Ishikawa (cell line): Measurements from ENCODE around the gene JMJD7.

Source experiments
- CREB1 ChIP-seq: IDR thresholded peaks from 2 replicates; pipeline ENCODE4 v1.6.1; 2012; ENCODE audit warnings: low read depth
- EGR1 ChIP-seq: IDR thresholded peaks from 2 replicates; pipeline ENCODE4 v1.6.1; 2012
- EP300 ChIP-seq: IDR thresholded peaks from 2 replicates; pipeline ENCODE4 v1.6.1; 2012; ENCODE audit warnings: borderline replicate concordance
- FOXM1 ChIP-seq: IDR thresholded peaks from 2 replicates; pipeline ENCODE4 v1.6.1; 2012; ENCODE audit warnings: low read depth, borderline replicate concordance
- MAX ChIP-seq: IDR thresholded peaks from 2 replicates; pipeline ENCODE4 v1.6.1; 2012
- NFIC ChIP-seq: IDR thresholded peaks from 2 replicates; pipeline ENCODE4 v1.6.1; 2012
- RAD21 ChIP-seq: IDR thresholded peaks from 2 replicates; pipeline ENCODE4 v1.6.1; 2012; ENCODE audit warnings: low read depth
- TEAD4 ChIP-seq: IDR thresholded peaks from 2 replicates; pipeline ENCODE4 v1.6.1; 2012
- USF1 ChIP-seq: IDR thresholded peaks from 2 replicates; pipeline ENCODE4 v1.6.1; 2012
- YY1 ChIP-seq: IDR thresholded peaks from 2 replicates; pipeline ENCODE4 v1.6.1; 2012; ENCODE audit warnings: low read depth
- ZBTB7A ChIP-seq: IDR thresholded peaks from 2 replicates; pipeline ENCODE4 v1.6.1; 2012; ENCODE audit warnings: low read depth

GRCh38 chr15:41848631-41849030 is 20.7 kb downstream of the JMJD7 start:
- TF ChIP-seq RAD21, result no peak
- no peak for TF ChIP-seq ZBTB7A
- no peak for TF ChIP-seq TEAD4
- no peak for TF ChIP-seq NFIC
- no peak for TF ChIP-seq MAX
- TF ChIP-seq YY1, result no peak
- no peak for TF ChIP-seq FOXM1
- TF ChIP-seq EP300, result no peak
- TF ChIP-seq USF1, result no peak
- TF ChIP-seq EGR1, result no peak
- TF ChIP-seq CREB1, result no peak
